SK-N-SH treated with all-trans-retinoic acid at 6 μM for 48 hours (cell line): ENCODE measurements around the gene ATPAF2.

Experiments used
- ATAC-seq: fragments of 200-7000 bp; cut with Tn5 transposase; 3 replicates; pipeline ENCODE4 v1.9.1; 2020; ENCODE audit warnings: mild to moderate bottlenecking, moderate library complexity
- ARNTL ChIP-seq: fragments of 450-650 bp; formaldehyde crosslinking; IDR thresholded peaks from 2 replicates; pipeline ENCODE4 v1.5.0; 2020; ENCODE audit warnings: low read depth, mild to moderate bottlenecking, moderate library complexity, borderline replicate concordance
- BACH2 ChIP-seq: fragments of 250-450 bp; sonication (Bioruptor Pico); IDR thresholded peaks from 2 replicates; pipeline ENCODE4 v1.9.0; 2021; ENCODE audit warnings: mild to moderate bottlenecking, borderline replicate concordance
- CSDC2 ChIP-seq: fragments of 250-450 bp; sonication (Bioruptor Pico); IDR thresholded peaks from 2 replicates; pipeline ENCODE4 v1.5.0; 2020; ENCODE audit warnings: mild to moderate bottlenecking, moderate library complexity
- GLIS3 ChIP-seq: fragments of 250-450 bp; sonication (Bioruptor Pico); IDR thresholded peaks from 2 replicates; pipeline ENCODE4 v1.5.0; 2020; ENCODE audit warnings: mild to moderate bottlenecking, moderate library complexity
- ISL1 ChIP-seq: fragments of 250-450 bp; sonication (Bioruptor Pico); IDR thresholded peaks from 2 replicates; pipeline ENCODE4 v2.1.2; 2022; ENCODE audit warnings: mild to moderate bottlenecking, moderate library complexity
- OSR1 ChIP-seq: fragments of 250-450 bp; sonication (Bioruptor Pico); IDR thresholded peaks from 2 replicates; pipeline ENCODE4 v1.8.0; 2022; ENCODE audit warnings: moderate library complexity, mild to moderate bottlenecking, inconsistent platforms
- PPARA ChIP-seq: fragments of 250-450 bp; sonication (Bioruptor Pico); IDR thresholded peaks from 2 replicates; pipeline ENCODE4 v1.5.0; 2020; ENCODE audit warnings: mild to moderate bottlenecking, borderline replicate concordance
- RARB ChIP-seq: fragments of 250-450 bp; sonication (Bioruptor Pico); IDR thresholded peaks from 2 replicates; pipeline ENCODE4 v1.8.0; 2021; ENCODE audit warnings: mild to moderate bottlenecking, moderate library complexity
- SNAI2 ChIP-seq: fragments of 250-450 bp; sonication (Bioruptor Pico); IDR thresholded peaks from 2 replicates; pipeline ENCODE4 v1.5.0; 2020; ENCODE audit warnings: mild to moderate bottlenecking, moderate library complexity
- TOX ChIP-seq: fragments of 250-450 bp; sonication (Bioruptor Pico); IDR thresholded peaks from 2 replicates; pipeline ENCODE4 v1.8.0; 2021; ENCODE audit warnings: mild to moderate bottlenecking, moderate library complexity, borderline replicate concordance
- ZC3H10 ChIP-seq: fragments of 250-450 bp; sonication (Bioruptor Pico); IDR thresholded peaks from 2 replicates; pipeline ENCODE4 v1.5.1; 2021; ENCODE audit warnings: mild to moderate bottlenecking, moderate library complexity
- ZFP3 ChIP-seq: fragments of 250-450 bp; sonication (Bioruptor Pico); IDR thresholded peaks from 2 replicates; pipeline ENCODE4 v1.5.0; 2020; ENCODE audit warnings: mild to moderate bottlenecking, moderate library complexity
- ZFP30 ChIP-seq: fragments of 450-650 bp; formaldehyde crosslinking; IDR thresholded peaks from 2 replicates; pipeline ENCODE4 v1.5.0; 2022; ENCODE audit warnings: mild to moderate bottlenecking, moderate library complexity
- ZNF565 ChIP-seq: fragments of 450-650 bp; formaldehyde crosslinking; conservative IDR thresholded peaks from 2 replicates; pipeline ENCODE4 v1.5.0; 2020; ENCODE audit warnings: low read depth, mild to moderate bottlenecking, moderate library complexity
- ZNF70 ChIP-seq: fragments of 450-650 bp; formaldehyde crosslinking; IDR thresholded peaks from 2 replicates; pipeline ENCODE4 v1.5.0; 2020; ENCODE audit warnings: mild to moderate bottlenecking, moderate library complexity
- ZNF8 ChIP-seq: fragments of 450-650 bp; formaldehyde crosslinking; IDR thresholded peaks from 2 replicates; pipeline ENCODE4 v1.5.0; 2020; ENCODE audit warnings: mild to moderate bottlenecking, moderate library complexity
- TF ChIP-seq, protein P1 (sequence below): fragments of 250-450 bp; sonication (Bioruptor Pico); IDR thresholded peaks from 2 replicates; pipeline ENCODE4 v1.5.0; 2020; ENCODE audit warnings: mild to moderate bottlenecking, moderate library complexity
- TF ChIP-seq, protein P2 (sequence below): fragments of 250-450 bp; sonication (Bioruptor Pico); IDR thresholded peaks from 2 replicates; pipeline ENCODE4 v1.8.0; 2021; ENCODE audit warnings: low read depth, mild to moderate bottlenecking, moderate library complexity, borderline replicate concordance
- TF ChIP-seq, protein P3 (sequence below): fragments of 250-450 bp; sonication (Bioruptor Pico); IDR thresholded peaks from 2 replicates; pipeline ENCODE4 v1.5.1; 2021; ENCODE audit warnings: mild to moderate bottlenecking, moderate library complexity
- TF ChIP-seq, protein P4 (sequence below): fragments of 250-450 bp; sonication (Bioruptor Pico); IDR thresholded peaks from 2 replicates; pipeline ENCODE4 v1.5.1; 2020; ENCODE audit warnings: low read depth, mild to moderate bottlenecking, moderate library complexity

ATPAF2 gene

DNA sequence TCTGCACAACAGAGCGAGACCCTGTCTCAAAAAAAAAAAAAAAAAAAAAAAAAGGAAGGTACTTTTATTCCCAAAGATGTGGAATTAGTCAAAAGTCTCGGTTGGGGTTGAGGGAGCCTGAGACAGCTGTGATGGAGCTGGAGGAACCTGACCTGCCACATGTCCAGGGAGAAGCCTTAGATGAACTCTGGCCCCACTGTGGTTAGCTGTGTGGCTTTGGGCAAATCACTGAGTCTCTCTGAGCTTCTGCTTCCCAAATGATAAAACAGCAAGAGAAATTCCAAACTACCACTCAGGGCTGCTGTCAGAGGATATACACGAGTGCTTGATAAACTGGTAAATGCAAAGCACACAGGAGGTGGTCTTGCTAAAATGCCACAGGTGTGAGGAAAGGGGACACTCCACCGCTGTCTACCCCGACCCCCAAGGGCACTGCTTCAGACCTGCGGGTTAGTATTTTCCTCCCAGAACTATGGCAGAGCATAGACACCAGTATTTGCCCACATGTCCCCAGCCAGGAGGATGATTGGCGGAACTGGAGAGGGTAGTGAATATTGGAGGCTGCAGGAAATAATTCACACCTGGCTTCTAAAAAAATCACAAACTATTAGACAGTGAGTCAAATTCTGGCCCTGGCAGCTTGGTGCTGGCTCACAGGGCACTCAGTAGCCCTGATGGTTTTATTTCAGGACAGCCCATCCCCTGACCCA is 51.6 kb downstream of the ATPAF2 start (continued):
- no peak for TF ChIP-seq ZC3H10 (CRISPR knock-in tag)
- TF ChIP-seq SNAI2, result no peak
- TF ChIP-seq ZFP30, result no peak
- TF ChIP-seq, protein P1, sequence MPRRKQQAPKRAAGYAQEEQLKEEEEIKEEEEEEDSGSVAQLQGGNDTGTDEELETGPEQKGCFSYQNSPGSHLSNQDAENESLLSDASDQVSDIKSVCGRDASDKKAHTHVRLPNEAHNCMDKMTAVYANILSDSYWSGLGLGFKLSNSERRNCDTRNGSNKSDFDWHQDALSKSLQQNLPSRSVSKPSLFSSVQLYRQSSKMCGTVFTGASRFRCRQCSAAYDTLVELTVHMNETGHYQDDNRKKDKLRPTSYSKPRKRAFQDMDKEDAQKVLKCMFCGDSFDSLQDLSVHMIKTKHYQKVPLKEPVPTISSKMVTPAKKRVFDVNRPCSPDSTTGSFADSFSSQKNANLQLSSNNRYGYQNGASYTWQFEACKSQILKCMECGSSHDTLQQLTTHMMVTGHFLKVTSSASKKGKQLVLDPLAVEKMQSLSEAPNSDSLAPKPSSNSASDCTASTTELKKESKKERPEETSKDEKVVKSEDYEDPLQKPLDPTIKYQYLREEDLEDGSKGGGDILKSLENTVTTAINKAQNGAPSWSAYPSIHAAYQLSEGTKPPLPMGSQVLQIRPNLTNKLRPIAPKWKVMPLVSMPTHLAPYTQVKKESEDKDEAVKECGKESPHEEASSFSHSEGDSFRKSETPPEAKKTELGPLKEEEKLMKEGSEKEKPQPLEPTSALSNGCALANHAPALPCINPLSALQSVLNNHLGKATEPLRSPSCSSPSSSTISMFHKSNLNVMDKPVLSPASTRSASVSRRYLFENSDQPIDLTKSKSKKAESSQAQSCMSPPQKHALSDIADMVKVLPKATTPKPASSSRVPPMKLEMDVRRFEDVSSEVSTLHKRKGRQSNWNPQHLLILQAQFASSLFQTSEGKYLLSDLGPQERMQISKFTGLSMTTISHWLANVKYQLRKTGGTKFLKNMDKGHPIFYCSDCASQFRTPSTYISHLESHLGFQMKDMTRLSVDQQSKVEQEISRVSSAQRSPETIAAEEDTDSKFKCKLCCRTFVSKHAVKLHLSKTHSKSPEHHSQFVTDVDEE (CRISPR knock-in tag), result no peak
- TF ChIP-seq, protein P2, sequence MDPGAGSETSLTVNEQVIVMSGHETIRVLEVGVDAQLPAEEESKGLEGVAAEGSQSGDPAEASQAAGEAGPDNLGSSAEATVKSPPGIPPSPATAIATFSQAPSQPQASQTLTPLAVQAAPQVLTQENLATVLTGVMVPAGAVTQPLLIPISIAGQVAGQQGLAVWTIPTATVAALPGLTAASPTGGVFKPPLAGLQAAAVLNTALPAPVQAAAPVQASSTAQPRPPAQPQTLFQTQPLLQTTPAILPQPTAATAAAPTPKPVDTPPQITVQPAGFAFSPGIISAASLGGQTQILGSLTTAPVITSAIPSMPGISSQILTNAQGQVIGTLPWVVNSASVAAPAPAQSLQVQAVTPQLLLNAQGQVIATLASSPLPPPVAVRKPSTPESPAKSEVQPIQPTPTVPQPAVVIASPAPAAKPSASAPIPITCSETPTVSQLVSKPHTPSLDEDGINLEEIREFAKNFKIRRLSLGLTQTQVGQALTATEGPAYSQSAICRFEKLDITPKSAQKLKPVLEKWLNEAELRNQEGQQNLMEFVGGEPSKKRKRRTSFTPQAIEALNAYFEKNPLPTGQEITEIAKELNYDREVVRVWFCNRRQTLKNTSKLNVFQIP (CRISPR knock-in tag), result no peak

DNA sequence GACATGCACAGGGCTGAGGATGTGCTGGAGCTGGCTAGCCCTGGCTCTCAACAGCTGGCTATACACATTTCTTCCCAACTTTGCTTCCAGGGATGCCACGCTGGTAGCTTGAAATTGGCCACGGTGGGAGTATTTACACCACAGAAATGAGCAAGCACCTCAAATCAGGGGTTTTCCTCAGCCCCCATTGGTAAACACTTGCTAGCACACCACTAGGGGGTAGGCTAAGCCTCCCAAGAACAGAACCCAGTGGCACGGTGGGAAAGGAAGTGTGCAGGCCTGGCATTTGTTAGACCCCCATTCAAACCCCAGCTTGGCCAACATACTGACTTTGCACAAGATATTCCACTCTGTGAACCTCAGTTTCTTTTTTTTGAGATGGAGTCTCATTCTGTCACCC is 53.4 kb downstream of the ATPAF2 start:
- no peak for TF ChIP-seq ISL1 (CRISPR knock-in tag)
- no peak for TF ChIP-seq TOX (CRISPR knock-in tag)
- no peak for TF ChIP-seq ZNF8 (CRISPR knock-in tag)
- TF ChIP-seq PPARA (CRISPR knock-in tag), result no peak
- TF ChIP-seq GLIS3 (CRISPR knock-in tag), result no peak
- no peak for TF ChIP-seq ZFP3
- no peak for TF ChIP-seq ZNF70 (CRISPR knock-in tag)
- TF ChIP-seq CSDC2 (CRISPR knock-in tag), result no peak
- no peak for TF ChIP-seq ZFP30
- TF ChIP-seq ARNTL (CRISPR knock-in tag), result no peak
- TF ChIP-seq, protein P3, sequence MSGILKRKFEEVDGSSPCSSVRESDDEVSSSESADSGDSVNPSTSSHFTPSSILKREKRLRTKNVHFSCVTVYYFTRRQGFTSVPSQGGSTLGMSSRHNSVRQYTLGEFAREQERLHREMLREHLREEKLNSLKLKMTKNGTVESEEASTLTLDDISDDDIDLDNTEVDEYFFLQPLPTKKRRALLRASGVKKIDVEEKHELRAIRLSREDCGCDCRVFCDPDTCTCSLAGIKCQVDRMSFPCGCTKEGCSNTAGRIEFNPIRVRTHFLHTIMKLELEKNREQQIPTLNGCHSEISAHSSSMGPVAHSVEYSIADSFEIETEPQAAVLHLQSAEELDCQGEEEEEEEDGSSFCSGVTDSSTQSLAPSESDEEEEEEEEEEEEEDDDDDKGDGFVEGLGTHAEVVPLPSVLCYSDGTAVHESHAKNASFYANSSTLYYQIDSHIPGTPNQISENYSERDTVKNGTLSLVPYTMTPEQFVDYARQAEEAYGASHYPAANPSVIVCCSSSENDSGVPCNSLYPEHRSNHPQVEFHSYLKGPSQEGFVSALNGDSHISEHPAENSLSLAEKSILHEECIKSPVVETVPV (CRISPR knock-in tag), result no peak
- TF ChIP-seq ZNF565 (CRISPR knock-in tag), result no peak
- TF ChIP-seq, protein P2 (CRISPR knock-in tag), result no peak
- no peak for TF ChIP-seq BACH2 (CRISPR knock-in tag)
- no peak for TF ChIP-seq RARB (CRISPR knock-in tag)
- TF ChIP-seq SNAI2, result no peak
- TF ChIP-seq, protein P4, sequence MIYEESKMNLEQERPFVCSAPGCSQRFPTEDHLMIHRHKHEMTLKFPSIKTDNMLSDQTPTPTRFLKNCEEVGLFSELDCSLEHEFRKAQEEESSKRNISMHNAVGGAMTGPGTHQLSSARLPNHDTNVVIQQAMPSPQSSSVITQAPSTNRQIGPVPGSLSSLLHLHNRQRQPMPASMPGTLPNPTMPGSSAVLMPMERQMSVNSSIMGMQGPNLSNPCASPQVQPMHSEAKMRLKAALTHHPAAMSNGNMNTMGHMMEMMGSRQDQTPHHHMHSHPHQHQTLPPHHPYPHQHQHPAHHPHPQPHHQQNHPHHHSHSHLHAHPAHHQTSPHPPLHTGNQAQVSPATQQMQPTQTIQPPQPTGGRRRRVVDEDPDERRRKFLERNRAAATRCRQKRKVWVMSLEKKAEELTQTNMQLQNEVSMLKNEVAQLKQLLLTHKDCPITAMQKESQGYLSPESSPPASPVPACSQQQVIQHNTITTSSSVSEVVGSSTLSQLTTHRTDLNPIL, result no peak
- peak; percentile 60; the same call in 2 of the 3 replicates for ATAC-seq

DNA sequence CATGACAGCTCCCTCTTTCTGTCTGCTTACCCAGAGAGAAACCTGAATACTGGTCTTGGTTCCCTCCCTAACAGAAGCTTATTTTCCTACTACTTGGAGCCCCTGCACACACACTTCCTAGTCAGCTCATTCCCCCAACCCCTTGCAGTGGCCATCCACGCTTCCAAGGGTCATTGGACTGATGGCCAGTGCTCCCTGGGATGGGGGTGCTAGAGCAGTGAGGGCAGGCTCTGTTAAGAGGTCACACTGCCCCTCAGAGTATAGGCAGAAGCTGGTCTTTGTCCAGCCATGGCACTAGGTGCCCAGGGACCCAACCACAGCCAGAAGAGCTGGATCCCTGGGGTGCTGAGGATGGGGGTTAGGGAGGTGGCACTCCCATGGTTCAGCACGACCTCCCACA is 53.8 kb downstream of the ATPAF2 start:
- TF ChIP-seq ZC3H10 (CRISPR knock-in tag), result no peak
- TF ChIP-seq ZNF70 (CRISPR knock-in tag), result no peak
- TF ChIP-seq CSDC2 (CRISPR knock-in tag), result no peak
- no peak for TF ChIP-seq ZNF8 (CRISPR knock-in tag)
- TF ChIP-seq BACH2 (CRISPR knock-in tag), result no peak
- TF ChIP-seq OSR1 (CRISPR knock-in tag), result no peak
- TF ChIP-seq GLIS3 (CRISPR knock-in tag), result no peak
- TF ChIP-seq ISL1 (CRISPR knock-in tag), result no peak
- no peak for TF ChIP-seq PPARA (CRISPR knock-in tag)
- TF ChIP-seq, all 23 proteins: peak for 0
- no peak for ATAC-seq
